H9 (cell line): Measurements from ENCODE around the gene MAP4K3. TPM values are rescaled to one million over a fixed set of nuclear protein-coding genes. Genes with fewer than 3 reads are reported as not detected.

Experiments
- DNase-seq: peaks from one replicate; pipeline ENCODE4 v3.0.0-alpha.2; 2017
- H2AFZ ChIP-seq: one replicate; pipeline ENCODE4 v1.6.1; 2013; ENCODE audit warnings: mild to moderate bottlenecking, low read length, control low read depth, moderate library complexity
- H2AK5ac ChIP-seq: 2 replicates; pipeline ENCODE4 v1.6.1; 2013; ENCODE audit warnings: low read length, control low read depth, mixed read lengths; ENCODE audit not compliant: insufficient read length
- H2BK120ac ChIP-seq: one replicate; pipeline ENCODE4 v1.6.1; 2013; ENCODE audit warnings: low read depth, mild to moderate bottlenecking, low read length, control low read depth, inconsistent platforms; ENCODE audit not compliant: poor library complexity, severe bottlenecking
- H2BK12ac ChIP-seq: 2 replicates; pipeline ENCODE4 v1.6.1; 2013; ENCODE audit warnings: low read length, control low read depth, mixed read lengths, low read depth; ENCODE audit not compliant: insufficient read length
- H2BK15ac ChIP-seq: 2 replicates; pipeline ENCODE4 v1.6.1; 2013; ENCODE audit warnings: low read depth, low read length, control low read depth
- H2BK20ac ChIP-seq: one replicate; pipeline ENCODE4 v1.6.1; 2013; ENCODE audit warnings: low read depth, mild to moderate bottlenecking, low read length, control low read depth, inconsistent platforms; ENCODE audit not compliant: poor library complexity, severe bottlenecking
- H2BK5ac ChIP-seq: 2 replicates; pipeline ENCODE4 v1.6.1; 2013; ENCODE audit warnings: low read length, control low read depth, mixed read lengths; ENCODE audit not compliant: insufficient read length
- H3K14ac ChIP-seq: 2 replicates; pipeline ENCODE4 v1.6.1; 2013; ENCODE audit warnings: low read length, control low read depth; ENCODE audit not compliant: insufficient read depth
- H3K18ac ChIP-seq: 2 replicates; pipeline ENCODE4 v1.6.1; 2013; ENCODE audit warnings: low read depth, mild to moderate bottlenecking, mixed read lengths, low read length, control low read depth; ENCODE audit not compliant: insufficient read length
- H3K23ac ChIP-seq: 2 replicates; pipeline ENCODE4 v1.6.1; 2013; ENCODE audit warnings: low read length, control low read depth, mixed read lengths, low read depth; ENCODE audit not compliant: insufficient read length
- H3K23me2 ChIP-seq: 2 replicates; pipeline ENCODE4 v1.6.1; 2013; ENCODE audit warnings: low read depth, mild to moderate bottlenecking, mixed read lengths, low read length, control low read depth; ENCODE audit not compliant: insufficient read length, poor library complexity, severe bottlenecking
- H3K27ac ChIP-seq: 2 replicates; pipeline ENCODE4 v1.5.1; 2013; ENCODE audit warnings: low read length, control low read depth, mixed read lengths, low read depth; ENCODE audit not compliant: insufficient read length
- H3K27me3 ChIP-seq: 2 replicates; pipeline ENCODE4 v1.6.1; 2013; ENCODE audit warnings: low read length, control low read depth, inconsistent platforms; ENCODE audit not compliant: insufficient read depth
- H3K4ac ChIP-seq: 2 replicates; pipeline ENCODE4 v1.6.1; 2013; ENCODE audit warnings: low read depth, mild to moderate bottlenecking, control low read depth, inconsistent platforms, low read length, moderate library complexity
- H3K4me1 ChIP-seq: 2 replicates; pipeline ENCODE4 v1.6.1; 2013; ENCODE audit warnings: low read length, control low read depth, inconsistent platforms; ENCODE audit not compliant: insufficient read depth
- H3K4me2 ChIP-seq: 2 replicates; pipeline ENCODE4 v1.6.1; 2013; ENCODE audit warnings: low read length, control low read depth, mixed read lengths; ENCODE audit not compliant: insufficient read length, insufficient read depth
- H3K56ac ChIP-seq: 2 replicates; pipeline ENCODE4 v1.6.1; 2013; ENCODE audit warnings: low read depth, mild to moderate bottlenecking, mixed read lengths, low read length, control low read depth; ENCODE audit not compliant: insufficient read length
- H3K79me1 ChIP-seq: 2 replicates; pipeline ENCODE4 v1.6.1; 2013; ENCODE audit warnings: low read depth, mild to moderate bottlenecking, moderate library complexity, low read length, control low read depth, inconsistent platforms; ENCODE audit not compliant: insufficient read depth, poor library complexity, severe bottlenecking
- H3K79me2 ChIP-seq: 2 replicates; pipeline ENCODE4 v1.6.1; 2013; ENCODE audit warnings: low read length, control low read depth, inconsistent platforms; ENCODE audit not compliant: insufficient read depth
- H3K9ac ChIP-seq: 2 replicates; pipeline ENCODE4 v1.6.1; 2013; ENCODE audit warnings: low read length, control low read depth, mixed read lengths; ENCODE audit not compliant: insufficient read length; ENCODE audit errors: extremely low read depth
- H3K9me3 ChIP-seq: one replicate; pipeline ENCODE4 v1.6.1; 2013; ENCODE audit warnings: low read depth, low read length, inconsistent platforms; ENCODE audit not compliant: control insufficient read depth
- H3T11ph ChIP-seq: one replicate; pipeline ENCODE4 v1.6.1; 2013; ENCODE audit warnings: mild to moderate bottlenecking, low read length, control low read depth, inconsistent platforms
- H4K20me1 ChIP-seq: one replicate; pipeline ENCODE4 v1.6.1; 2013; ENCODE audit not compliant: control insufficient read depth, insufficient read length, insufficient read depth
- H4K5ac ChIP-seq: 2 replicates; pipeline ENCODE4 v1.6.1; 2013; ENCODE audit warnings: low read depth, mild to moderate bottlenecking, mixed read lengths, low read length, control low read depth; ENCODE audit not compliant: insufficient read length
- H4K8ac ChIP-seq: replicated peaks from 2 replicates; pipeline ENCODE4 v1.6.1; 2013; ENCODE audit warnings: low read length, control low read depth, mixed read lengths, low read depth; ENCODE audit not compliant: insufficient read length
- H4K91ac ChIP-seq: 2 replicates; pipeline ENCODE4 v1.6.1; 2013; ENCODE audit warnings: low read depth, mild to moderate bottlenecking, moderate library complexity, mixed read lengths, low read length, control low read depth; ENCODE audit not compliant: insufficient read length
- H3K27ac Mint-ChIP-seq, 3 experiments: 2 replicates in 2 of 3; 3 replicates in 1 of 3; pipeline ENCODE4 v1.8.0; 2020 to 2021; ENCODE audit warnings: mixed read lengths in 3 of 3, mild to moderate bottlenecking in 1 of 3, moderate library complexity in 1 of 3
- H3K27me3 Mint-ChIP-seq: 2 replicates; pipeline ENCODE4 v1.8.0; 2021; ENCODE audit warnings: low read depth, mild to moderate bottlenecking, moderate library complexity, mixed read lengths
- H3K36me3 Mint-ChIP-seq, 3 experiments: 2 replicates in 2 of 3; 3 replicates in 1 of 3; pipeline ENCODE4 v1.8.0; 2020 to 2021; ENCODE audit warnings: low read depth in 3 of 3, mixed read lengths in 3 of 3; ENCODE audit not compliant: insufficient read depth in 1 of 3
- H3K4me1 Mint-ChIP-seq, 2 experiments: 2 replicates each; pipeline ENCODE4 v1.8.0; 2020; ENCODE audit warnings: mixed read lengths in 2 of 2
- H3K4me3 Mint-ChIP-seq, 2 experiments: 2 replicates in 1 of 2; 3 replicates in 1 of 2; pipeline ENCODE4 v1.8.0; 2020 to 2021; ENCODE audit warnings: mild to moderate bottlenecking in 2 of 2, mixed read lengths in 2 of 2, moderate library complexity in 1 of 2
- H3K9me3 Mint-ChIP-seq, 2 experiments: 2 replicates in 1 of 2; 3 replicates in 1 of 2; pipeline ENCODE4 v1.8.0; 2020; ENCODE audit warnings: mild to moderate bottlenecking in 2 of 2, mixed read lengths in 2 of 2, moderate library complexity in 1 of 2
- CTCF ChIP-seq: fragments of 200-600 bp; sonication (generic); conservative IDR thresholded peaks from 3 replicates; pipeline ENCODE4 v1.8.0; 2021; ENCODE audit warnings: antibody characterized with exemption, mild to moderate bottlenecking
- WGBS: extraction: QIAGEN DNeasy Blood & Tissue Kit; methylation state at CpG from one replicate; pipeline ENCODE4 v1.1.7; 2013; ENCODE audit warnings: missing lambda C conversion rate, low lambda C conversion rate, mixed read lengths; ENCODE audit not compliant: insufficient read length; ENCODE audit errors: extremely low coverage; 5-methylcytosine and 5-hydroxymethylcytosine counted together
- total RNA-seq: library from RNA; stranded (reverse); gene quantifications from 2 replicates; pipeline ENCODE4 v1.2.1, GENCODE V29; 2021

MAP4K3 gene
- total RNA-seq, 1 experiment from 2014 or later, result 37.9 TPM

- Histone ChIP-seq H3K18ac (no peak overlapping the region), H2BK15ac (no peak overlapping the region), H3K9ac (no peak overlapping the region), H3K4me2 (no peak overlapping the region), H3K79me2 (peaks cover 10% of the 10 kb centered on the region; the same call in 1 of the 2 replicates), H4K91ac (no peak overlapping the region), H2AK5ac (no peak overlapping the region), H4K20me1 (no peaks in the 10 kb centered on the region), H3K56ac (no peak overlapping the region), H4K8ac (no peak overlapping the region), H3K79me1 (no peaks in the 10 kb centered on the region), H2BK12ac (no peak overlapping the region), H3K4me1 (peaks cover 9% of the 10 kb centered on the region; the same call in 1 of the 2 replicates), H2AFZ (no peak overlapping the region), H3K9me3 (no peaks in the 10 kb centered on the region), H3K4ac (no peak overlapping the region), H3K27me3 (no peaks in the 10 kb centered on the region), H3T11ph (no peak overlapping the region), H2BK20ac (no peak overlapping the region), H2BK120ac (no peak overlapping the region), H3K23ac (no peak overlapping the region), H3K14ac (no peak overlapping the region), H2BK5ac (no peak overlapping the region), H3K23me2 (no peaks in the 10 kb centered on the region), H4K5ac (no peak overlapping the region), H3K27ac (no peak overlapping the region)
- peaks cover 0 to 11% of the 10 kb centered on the region in 2 experiments; a peak in 3 of 5 replicates for H3K9me3 Mint-ChIP-seq
- no peak overlapping the region for H3K4me3 Mint-ChIP-seq
- no peak for TF ChIP-seq CTCF
- H3K27me3 Mint-ChIP-seq, result no peaks in the 10 kb centered on the region
- H3K4me1 Mint-ChIP-seq, result peaks cover 44% of the 10 kb centered on the region in 2 experiments
- DNase-seq, result no peak
- peaks cover 7 to 25% (median 17%) of the 10 kb centered on the region in 3 experiments; a peak in 6 of 7 replicates for H3K36me3 Mint-ChIP-seq
- WGBS, result no CpG with 5 or more reads among the region's 6 CpGs
- H3K27ac Mint-ChIP-seq, result peak overlapping the region in 2 of 3 experiments; percentile 15 to 54; a peak in 2 of 7 replicates
Observed at GRCh38 chr2:39383146-39383545, 53.9 kb downstream of the MAP4K3 start.
